Loucy (cell line): ENCODE data around the gene APH1B.

Experiments
- EZH2phosphoT487 ChIP-seq: fragments of 200-600 bp; IDR thresholded peaks from 2 replicates; pipeline ENCODE4 v1.6.1; 2018; ENCODE audit warnings: antibody characterized with exemption, mild to moderate bottlenecking, moderate library complexity, borderline replicate concordance
- TF ChIP-seq, protein P1 (sequence below): fragments of 200-600 bp; sonication (generic); conservative IDR thresholded peaks from 2 replicates; pipeline ENCODE4 v1.5.1; 2014; ENCODE audit warnings: mild to moderate bottlenecking, antibody characterized with exemption, low read length

DNA sequence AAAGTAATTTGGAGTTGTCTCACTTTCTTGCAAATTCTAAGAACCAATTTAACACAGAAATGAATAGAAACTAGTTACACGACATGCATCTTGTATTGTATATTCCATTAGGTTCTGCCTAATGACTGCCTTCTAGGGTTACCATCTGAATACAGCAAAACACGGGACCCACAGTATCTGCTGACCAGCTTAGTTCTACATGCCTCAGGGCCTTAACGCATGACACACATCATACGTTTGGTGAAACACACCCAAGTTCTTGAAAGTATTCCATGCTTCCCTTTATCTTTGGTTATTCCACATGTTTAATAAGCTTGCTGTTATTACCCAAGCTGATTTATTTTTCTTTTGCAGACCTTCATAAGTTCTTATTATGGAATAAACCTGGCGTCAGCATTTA, 27.9 kb downstream of the APH1B start:
- TF ChIP-seq, protein P1, sequence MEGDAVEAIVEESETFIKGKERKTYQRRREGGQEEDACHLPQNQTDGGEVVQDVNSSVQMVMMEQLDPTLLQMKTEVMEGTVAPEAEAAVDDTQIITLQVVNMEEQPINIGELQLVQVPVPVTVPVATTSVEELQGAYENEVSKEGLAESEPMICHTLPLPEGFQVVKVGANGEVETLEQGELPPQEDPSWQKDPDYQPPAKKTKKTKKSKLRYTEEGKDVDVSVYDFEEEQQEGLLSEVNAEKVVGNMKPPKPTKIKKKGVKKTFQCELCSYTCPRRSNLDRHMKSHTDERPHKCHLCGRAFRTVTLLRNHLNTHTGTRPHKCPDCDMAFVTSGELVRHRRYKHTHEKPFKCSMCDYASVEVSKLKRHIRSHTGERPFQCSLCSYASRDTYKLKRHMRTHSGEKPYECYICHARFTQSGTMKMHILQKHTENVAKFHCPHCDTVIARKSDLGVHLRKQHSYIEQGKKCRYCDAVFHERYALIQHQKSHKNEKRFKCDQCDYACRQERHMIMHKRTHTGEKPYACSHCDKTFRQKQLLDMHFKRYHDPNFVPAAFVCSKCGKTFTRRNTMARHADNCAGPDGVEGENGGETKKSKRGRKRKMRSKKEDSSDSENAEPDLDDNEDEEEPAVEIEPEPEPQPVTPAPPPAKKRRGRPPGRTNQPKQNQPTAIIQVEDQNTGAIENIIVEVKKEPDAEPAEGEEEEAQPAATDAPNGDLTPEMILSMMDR = no peak
- TF ChIP-seq EZH2phosphoT487 = no peak
